Measurements from ENCODE around the gene RPS6KA5. TPM values are rescaled to one million over a fixed set of nuclear protein-coding genes. Genes with fewer than 3 reads are reported as not detected.
"Not testable (repeated sequence)": the region's sequence is repeated elsewhere in the genome, so short reads cannot be mapped to it uniquely, and the experiment has no call there.

RPS6KA5 gene
- total RNA-seq, 1 experiment from 2014 or later: 11.0 TPM

- no peaks in the 10 kb centered on the region for H3K4me1 ChIP-seq
- H3K27ac ChIP-seq: no peak overlapping the region
- H3K27me3 ChIP-seq: no peaks in the 10 kb centered on the region
- no peak overlapping the region for H3K4me3 ChIP-seq
- no peaks in the 10 kb centered on the region for H3K36me3 ChIP-seq
- no peak for DNase-seq
- H3K9me3 ChIP-seq (replicated peaks): no peaks in the 10 kb centered on the region
Observed at GRCh38 chr14:91027561-91027960, 32.9 kb downstream of the RPS6KA5 start.

- not testable (repeated sequence) for H3K4me1 ChIP-seq; H3K36me3 ChIP-seq; H3K4me3 ChIP-seq; H3K27me3 ChIP-seq; H3K9me3 ChIP-seq (replicated peaks); H3K27ac ChIP-seq; DNase-seq
Observed at GRCh38 chr14:91022622-91023028, 37.8 kb downstream of the RPS6KA5 start.

GRCh38 chr14:91021991-91022621 lies 38.3 kb downstream of the RPS6KA5 start:
- H3K27me3 ChIP-seq: no peaks in the 10 kb centered on the region
- no peak for DNase-seq
- H3K9me3 ChIP-seq (replicated peaks): no peaks in the 10 kb centered on the region
- no peaks in the 10 kb centered on the region for H3K4me1 ChIP-seq
- H3K27ac ChIP-seq: no peak overlapping the region
- H3K36me3 ChIP-seq: no peaks in the 10 kb centered on the region
- H3K4me3 ChIP-seq: no peak overlapping the region

GRCh38 chr14:91021115-91021514 lies 39.3 kb downstream of the RPS6KA5 start:
- DNase-seq: no peak

GRCh38 chr14:91019673-91020072 lies 40.8 kb downstream of the RPS6KA5 start:
- Histone ChIP-seq H3K4me1 (no peaks in the 10 kb centered on the region), H3K27me3 (no peaks in the 10 kb centered on the region), H3K9me3 (replicated peaks) (no peaks in the 10 kb centered on the region), H3K36me3 (no peaks in the 10 kb centered on the region), H3K27ac (no peak overlapping the region), H3K4me3 (no peak overlapping the region)
- DNase-seq: no peak

More at GRCh38 chr14:91021115-91021514, 39.3 kb downstream of the RPS6KA5 start:
- H3K27me3 ChIP-seq: no peaks in the 10 kb centered on the region
- H3K27ac ChIP-seq: no peak overlapping the region
- no peaks in the 10 kb centered on the region for H3K4me1 ChIP-seq
- no peak overlapping the region for H3K4me3 ChIP-seq
- H3K36me3 ChIP-seq: no peaks in the 10 kb centered on the region
- H3K9me3 ChIP-seq (replicated peaks): no peaks in the 10 kb centered on the region

- Histone ChIP-seq H3K9me3 (replicated peaks) (no peaks in the 10 kb centered on the region), H3K27ac (no peak overlapping the region), H3K36me3 (no peaks in the 10 kb centered on the region), H3K27me3 (no peaks in the 10 kb centered on the region), H3K4me3 (no peak overlapping the region), H3K4me1 (no peaks in the 10 kb centered on the region)
- DNase-seq: no peak
Observed at GRCh38 chr14:91018481-91018880, 42.0 kb downstream of the RPS6KA5 start.

- no peak for DNase-seq
- no peaks in the 10 kb centered on the region for H3K36me3 ChIP-seq
Observed at GRCh38 chr14:91016800-91017410, 43.5 kb downstream of the RPS6KA5 start.

GRCh38 chr14:91015435-91015834 lies 45.0 kb downstream of the RPS6KA5 start:
- no peak overlapping the region for H3K4me3 ChIP-seq
- no peaks in the 10 kb centered on the region for H3K4me1 ChIP-seq
- H3K36me3 ChIP-seq: no peaks in the 10 kb centered on the region
- H3K27ac ChIP-seq: no peak overlapping the region
- H3K9me3 ChIP-seq (replicated peaks): no peaks in the 10 kb centered on the region
- H3K27me3 ChIP-seq: no peaks in the 10 kb centered on the region
- no peak for DNase-seq

More at GRCh38 chr14:91016800-91017410, 43.5 kb downstream of the RPS6KA5 start:
- Histone ChIP-seq H3K27ac (no peak overlapping the region), H3K4me1 (no peaks in the 10 kb centered on the region), H3K27me3 (no peaks in the 10 kb centered on the region), H3K4me3 (no peak overlapping the region), H3K9me3 (replicated peaks) (no peaks in the 10 kb centered on the region)

GRCh38 chr14:91012045-91012444 lies 48.4 kb downstream of the RPS6KA5 start:
- Histone ChIP-seq H3K27ac (no peak overlapping the region), H3K27me3 (no peaks in the 10 kb centered on the region)

GRCh38 chr14:91010153-91010533 lies 50.3 kb downstream of the RPS6KA5 start:
- H3K4me1 ChIP-seq: 0 out of 2 replicates have a peak, but pooled peaks cover 6% of the 10 kb centered on the region
- no peaks in the 10 kb centered on the region for H3K27me3 ChIP-seq
- no peak for DNase-seq
- no peak overlapping the region for H3K27ac ChIP-seq
- no peak overlapping the region for H3K4me3 ChIP-seq
- H3K36me3 ChIP-seq: no peaks in the 10 kb centered on the region
- no peaks in the 10 kb centered on the region for H3K9me3 ChIP-seq (replicated peaks)

More at GRCh38 chr14:91012045-91012444, 48.4 kb downstream of the RPS6KA5 start:
- no peaks in the 10 kb centered on the region for H3K9me3 ChIP-seq (replicated peaks)
- DNase-seq: no peak
- H3K36me3 ChIP-seq: no peaks in the 10 kb centered on the region
- H3K4me3 ChIP-seq: no peak overlapping the region
- H3K4me1 ChIP-seq: 0 out of 2 replicates have a peak, but pooled peaks cover 6% of the 10 kb centered on the region

GRCh38 chr14:91009501-91010152 lies 50.8 kb downstream of the RPS6KA5 start:
- 0 out of 2 replicates have a peak, but pooled peaks cover 6% of the 10 kb centered on the region for H3K4me1 ChIP-seq
- H3K9me3 ChIP-seq (replicated peaks): no peaks in the 10 kb centered on the region
- H3K4me3 ChIP-seq: no peak overlapping the region
- no peak for DNase-seq
- H3K36me3 ChIP-seq: no peaks in the 10 kb centered on the region
- no peak overlapping the region for H3K27ac ChIP-seq
- no peaks in the 10 kb centered on the region for H3K27me3 ChIP-seq

- H3K36me3 ChIP-seq: no peaks in the 10 kb centered on the region
- no peak overlapping the region for H3K4me3 ChIP-seq
- H3K27me3 ChIP-seq: no peaks in the 10 kb centered on the region
- 0 out of 2 replicates have a peak, but pooled peaks cover 6% of the 10 kb centered on the region for H3K4me1 ChIP-seq
- peak; percentile 6 to 8 for DNase-seq
- no peaks in the 10 kb centered on the region for H3K9me3 ChIP-seq (replicated peaks)
- H3K27ac ChIP-seq: no peak overlapping the region
Observed at GRCh38 chr14:91008759-91009409, 51.6 kb downstream of the RPS6KA5 start.

- Histone ChIP-seq H3K9me3 (replicated peaks) (no peaks in the 10 kb centered on the region), H3K27me3 (no peaks in the 10 kb centered on the region), H3K27ac (no peak overlapping the region), H3K4me1 (0 out of 2 replicates have a peak, but pooled peaks cover 6% of the 10 kb centered on the region), H3K36me3 (no peaks in the 10 kb centered on the region), H3K4me3 (no peak overlapping the region)
- no peak for DNase-seq
Observed at GRCh38 chr14:91005716-91006115, 54.7 kb downstream of the RPS6KA5 start.

GRCh38 chr14:91004987-91005386 lies 55.5 kb downstream of the RPS6KA5 start:
- H3K27me3 ChIP-seq: no peaks in the 10 kb centered on the region

GRCh38 chr14:90999299-90999698 lies 61.1 kb downstream of the RPS6KA5 start:
- no peaks in the 10 kb centered on the region for H3K4me1 ChIP-seq
- no peaks in the 10 kb centered on the region for H3K27me3 ChIP-seq
- H3K36me3 ChIP-seq: no peaks in the 10 kb centered on the region
- no peaks in the 10 kb centered on the region for H3K9me3 ChIP-seq (replicated peaks)
- no peak for DNase-seq
- no peak overlapping the region for H3K27ac ChIP-seq
- no peak overlapping the region for H3K4me3 ChIP-seq

More at GRCh38 chr14:91004987-91005386, 55.5 kb downstream of the RPS6KA5 start:
- DNase-seq: no peak
- Histone ChIP-seq H3K36me3 (no peaks in the 10 kb centered on the region), H3K4me3 (no peak overlapping the region), H3K9me3 (replicated peaks) (no peaks in the 10 kb centered on the region), H3K4me1 (0 out of 2 replicates have a peak, but pooled peaks cover 6% of the 10 kb centered on the region), H3K27ac (no peak overlapping the region)
